ENCODE data around the gene NPPC. TPM values are rescaled to one million over a fixed set of nuclear protein-coding genes. Genes with fewer than 3 reads are reported as not detected.

Gene NPPC
- total and polyA plus RNA-seq, 10 of the 15 experiments (the other 5 are each of a cell fraction or from before 2014, with no cell fraction given): 0.15 TPM; not detected in 9

DNA sequence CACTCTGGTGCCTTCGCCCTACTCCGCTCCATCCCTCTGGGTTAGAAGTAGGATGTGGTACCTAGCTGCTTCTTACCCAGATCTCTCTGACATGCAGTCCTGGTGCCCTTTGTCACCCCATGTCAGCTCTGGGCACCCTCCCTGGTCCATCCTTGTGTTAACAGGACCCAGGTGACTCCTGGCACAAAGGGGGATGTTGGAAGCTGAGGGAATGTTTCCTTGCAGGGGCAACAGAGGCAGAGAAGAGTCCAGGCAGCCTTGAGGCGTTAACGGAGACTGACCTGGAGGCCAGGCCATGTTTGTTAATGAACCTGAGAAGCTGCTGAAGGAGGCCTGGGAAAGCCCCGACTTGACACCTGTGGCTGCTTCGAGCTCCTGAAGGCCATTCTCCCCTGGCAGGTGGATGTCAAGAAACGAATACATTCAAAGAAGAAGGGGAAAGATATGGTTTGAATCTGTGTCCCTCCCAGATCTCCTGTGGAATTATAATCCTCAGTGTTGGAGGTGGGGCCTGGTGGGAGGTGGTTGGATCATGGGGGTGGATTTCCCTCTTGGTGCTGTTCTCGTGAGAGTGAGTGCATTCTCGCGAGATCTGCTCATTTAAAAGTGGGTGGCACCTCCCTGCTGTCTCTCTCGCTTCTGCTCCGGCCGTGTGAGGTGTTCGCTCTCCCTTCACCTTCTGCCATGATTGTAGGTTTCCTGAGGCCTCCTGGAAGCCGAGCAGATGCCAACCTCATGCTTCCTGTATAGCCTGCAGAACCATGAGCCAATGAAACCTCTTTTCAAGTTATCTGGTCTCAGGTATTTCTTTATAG, 31.4 kb downstream of the NPPC start:
- no peak for FAIRE-seq
- no peak overlapping the region for H3K4me3 ChIP-seq
- ChIA-PET SMC1A (ENCODE audit: uncharacterized antibody, unreplicated experiment) (no interaction called here), CTCF (no interaction called here), RAD21 (ENCODE audit: unreplicated experiment) (no interaction called here), POLR2A (no interaction called here)
- BruUV-seq (replicated peaks): no TSS peak
- H3K4me1 ChIP-seq (ENCODE audit: control insufficient read depth, insufficient read depth, low read length): no peaks in the 10 kb centered on the region
- no peaks in the 10 kb centered on the region; the same call in 1 of the 2 replicates for H4K20me1 ChIP-seq (ENCODE audit: control insufficient read depth, insufficient read depth)
- 0 out of 2 replicates have a peak, but pooled peaks have one; percentile 49 for TF ChIP-seq CHD2 (IDR thresholded peaks at IDR 0.05; ENCODE audit: borderline replicate concordance, low read depth, low read length)
- TF ChIP-seq SMAD5 (IDR thresholded peaks at IDR 0.05; ENCODE audit: low read depth): no peak
- peak; percentile 30; the same call in 1 of the 2 replicates for TF ChIP-seq BRCA1 (IDR thresholded peaks at IDR 0.05; ENCODE audit: low read depth, low read length)
- no peaks in the 10 kb centered on the region for H3K79me2 ChIP-seq (ENCODE audit: control insufficient read depth, insufficient read depth, low read length)
- H3K9ac ChIP-seq (ENCODE audit: control insufficient read depth, insufficient read depth, low read length): no peak overlapping the region
- no peaks in the 10 kb centered on the region for H3K36me3 ChIP-seq (ENCODE audit: control insufficient read depth in 2 of 2, insufficient read depth in 2 of 2, low read length in 1 of 2)
- intact Hi-C loops (cut with micrococcal nuclease; ENCODE audit: unreplicated experiment) (no loop called here), in situ Hi-C loops (cut with MboI) (no loop called here)
- no peak overlapping the region for H3K4me2 ChIP-seq (ENCODE audit: control insufficient read depth, insufficient read depth)
- no peak for DNase-seq (ENCODE audit: low read depth, low spot score)
- H3K9me3 ChIP-seq (replicated peaks; ENCODE audit: control insufficient read depth, insufficient read depth, low read length): no peaks in the 10 kb centered on the region
- ATAC-seq: no peak
- peaks cover 0 to 2% of the 10 kb centered on the region in 2 experiments; a peak in 1 of 4 replicates for H3K27me3 ChIP-seq (replicated peaks in 1 of 2; ENCODE audit: control insufficient read depth in 2 of 2, insufficient read depth in 2 of 2, low read length in 1 of 2)
- 35% methylated on average over 15 of the region's 15 CpGs for WGBS (ENCODE audit: insufficient coverage, insufficient replicate concordance, low lambda C conversion rate, missing lambda C conversion rate)
- H3K27ac ChIP-seq (ENCODE audit: control insufficient read depth, insufficient read depth): no peak overlapping the region
- H2AFZ ChIP-seq (ENCODE audit: control insufficient read depth, low read depth, low read length): no peak overlapping the region

- DNase-seq (ENCODE audit: low read depth, low spot score): no peak
- BruUV-seq (replicated peaks): no TSS peak
- Histone ChIP-seq H3K79me2 (ENCODE audit: control insufficient read depth, insufficient read depth, low read length) (no peaks in the 10 kb centered on the region), H3K27ac (ENCODE audit: control insufficient read depth, insufficient read depth) (no peak overlapping the region), H3K4me2 (ENCODE audit: control insufficient read depth, insufficient read depth) (no peak overlapping the region), H3K9ac (ENCODE audit: control insufficient read depth, insufficient read depth, low read length) (no peak overlapping the region), H3K9me3 (replicated peaks; ENCODE audit: control insufficient read depth, insufficient read depth, low read length) (no peaks in the 10 kb centered on the region), H2AFZ (ENCODE audit: control insufficient read depth, low read depth, low read length) (no peak overlapping the region), H3K36me3 (ENCODE audit: control insufficient read depth in 2 of 2, insufficient read depth in 2 of 2, low read length in 1 of 2) (no peaks in the 10 kb centered on the region), H3K27me3 (replicated peaks in 1 of 2; ENCODE audit: control insufficient read depth in 2 of 2, insufficient read depth in 2 of 2, low read length in 1 of 2) (peaks cover 0 to 2% of the 10 kb centered on the region in 2 experiments; a peak in 1 of 4 replicates), H4K20me1 (ENCODE audit: control insufficient read depth, insufficient read depth) (no peaks in the 10 kb centered on the region; the same call in 1 of the 2 replicates), H3K4me1 (ENCODE audit: control insufficient read depth, insufficient read depth, low read length) (no peaks in the 10 kb centered on the region), H3K4me3 (no peak overlapping the region)
- POLR2A ChIA-PET: no interaction called here
- FAIRE-seq: no peak
- CTCF ChIA-PET: interaction anchor here (2.2 kb wide), 1 partner anchor 9 kb away, joined by 19 read pairs; no protein-coding TSS in a partner anchor
- in situ Hi-C loops (cut with MboI) (no loop called here), intact Hi-C loops (cut with micrococcal nuclease; ENCODE audit: unreplicated experiment) (no loop called here)
- no peak for ATAC-seq
- SMC1A ChIA-PET (ENCODE audit: uncharacterized antibody, unreplicated experiment): no interaction called here
- RAD21 ChIA-PET (ENCODE audit: unreplicated experiment): no interaction called here
- 36% methylated on average over 11 of the region's 11 CpGs for WGBS (ENCODE audit: insufficient coverage, insufficient replicate concordance, low lambda C conversion rate, missing lambda C conversion rate)
- TF ChIP-seq TBL1XR1 (IDR thresholded peaks at IDR 0.05; ENCODE audit: low read depth, low read length) (no peak), ZBED1 (IDR thresholded peaks at IDR 0.05; ENCODE audit: borderline replicate concordance) (no peak), IKZF1 (conservative IDR thresholded peaks at IDR 0.05) (no peak), CBX3 (IDR thresholded peaks at IDR 0.05; ENCODE audit: borderline replicate concordance, low read depth) (no peak), MTA3 (IDR thresholded peaks at IDR 0.05; ENCODE audit: borderline replicate concordance, low read length) (no peak), EGR1 (IDR thresholded peaks at IDR 0.05; ENCODE audit: borderline replicate concordance in 1 of 2, low read depth in 2 of 2, low read length in 2 of 2) (no peak), NR2C2 (IDR thresholded peaks at IDR 0.05; ENCODE audit: borderline replicate concordance, control insufficient read depth, insufficient read length, low read depth) (no peak), MTA2 (IDR thresholded peaks at IDR 0.05; ENCODE audit: low read depth) (no peak)
- TF ChIP-seq, protein P1, sequence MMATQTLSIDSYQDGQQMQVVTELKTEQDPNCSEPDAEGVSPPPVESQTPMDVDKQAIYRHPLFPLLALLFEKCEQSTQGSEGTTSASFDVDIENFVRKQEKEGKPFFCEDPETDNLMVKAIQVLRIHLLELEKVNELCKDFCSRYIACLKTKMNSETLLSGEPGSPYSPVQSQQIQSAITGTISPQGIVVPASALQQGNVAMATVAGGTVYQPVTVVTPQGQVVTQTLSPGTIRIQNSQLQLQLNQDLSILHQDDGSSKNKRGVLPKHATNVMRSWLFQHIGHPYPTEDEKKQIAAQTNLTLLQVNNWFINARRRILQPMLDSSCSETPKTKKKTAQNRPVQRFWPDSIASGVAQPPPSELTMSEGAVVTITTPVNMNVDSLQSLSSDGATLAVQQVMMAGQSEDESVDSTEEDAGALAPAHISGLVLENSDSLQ (IDR thresholded peaks at IDR 0.05): no peak
- TF ChIP-seq, protein P2, sequence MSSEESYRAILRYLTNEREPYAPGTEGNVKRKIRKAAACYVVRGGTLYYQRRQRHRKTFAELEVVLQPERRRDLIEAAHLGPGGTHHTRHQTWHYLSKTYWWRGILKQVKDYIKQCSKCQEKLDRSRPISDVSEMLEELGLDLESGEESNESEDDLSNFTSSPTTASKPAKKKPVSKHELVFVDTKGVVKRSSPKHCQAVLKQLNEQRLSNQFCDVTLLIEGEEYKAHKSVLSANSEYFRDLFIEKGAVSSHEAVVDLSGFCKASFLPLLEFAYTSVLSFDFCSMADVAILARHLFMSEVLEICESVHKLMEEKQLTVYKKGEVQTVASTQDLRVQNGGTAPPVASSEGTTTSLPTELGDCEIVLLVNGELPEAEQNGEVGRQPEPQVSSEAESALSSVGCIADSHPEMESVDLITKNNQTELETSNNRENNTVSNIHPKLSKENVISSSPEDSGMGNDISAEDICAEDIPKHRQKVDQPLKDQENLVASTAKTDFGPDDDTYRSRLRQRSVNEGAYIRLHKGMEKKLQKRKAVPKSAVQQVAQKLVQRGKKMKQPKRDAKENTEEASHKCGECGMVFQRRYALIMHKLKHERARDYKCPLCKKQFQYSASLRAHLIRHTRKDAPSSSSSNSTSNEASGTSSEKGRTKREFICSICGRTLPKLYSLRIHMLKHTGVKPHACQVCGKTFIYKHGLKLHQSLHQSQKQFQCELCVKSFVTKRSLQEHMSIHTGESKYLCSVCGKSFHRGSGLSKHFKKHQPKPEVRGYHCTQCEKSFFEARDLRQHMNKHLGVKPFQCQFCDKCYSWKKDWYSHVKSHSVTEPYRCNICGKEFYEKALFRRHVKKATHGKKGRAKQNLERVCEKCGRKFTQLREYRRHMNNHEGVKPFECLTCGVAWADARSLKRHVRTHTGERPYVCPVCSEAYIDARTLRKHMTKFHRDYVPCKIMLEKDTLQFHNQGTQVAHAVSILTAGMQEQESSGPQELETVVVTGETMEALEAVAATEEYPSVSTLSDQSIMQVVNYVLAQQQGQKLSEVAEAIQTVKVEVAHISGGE (CRISPR knock-in tag; IDR thresholded peaks at IDR 0.05): no peak
Measured at GRCh38 chr2:231891514-231891905, 34.7 kb downstream of the NPPC start.
